SU-DHL-6 (cell line): ENCODE data around the gene CHRNB4.

Experiments
- EZH2phosphoT487 ChIP-seq: fragments of 200-600 bp; sonication (generic), shearing (Covaris generic); conservative IDR thresholded peaks from 2 replicates; pipeline ENCODE4 v1.6.1; 2018; ENCODE audit warnings: mild to moderate bottlenecking, antibody characterized with exemption, low read length, moderate library complexity, mixed read lengths
- TF ChIP-seq, protein P1 (sequence below): fragments of 200-600 bp; sonication (generic); IDR thresholded peaks from one replicate; pipeline ENCODE4 v1.5.1; 2017; ENCODE audit warnings: antibody characterized with exemption, mild to moderate bottlenecking, low read length, moderate library complexity; ENCODE audit not compliant: insufficient read depth, poor library complexity, severe bottlenecking

DNA sequence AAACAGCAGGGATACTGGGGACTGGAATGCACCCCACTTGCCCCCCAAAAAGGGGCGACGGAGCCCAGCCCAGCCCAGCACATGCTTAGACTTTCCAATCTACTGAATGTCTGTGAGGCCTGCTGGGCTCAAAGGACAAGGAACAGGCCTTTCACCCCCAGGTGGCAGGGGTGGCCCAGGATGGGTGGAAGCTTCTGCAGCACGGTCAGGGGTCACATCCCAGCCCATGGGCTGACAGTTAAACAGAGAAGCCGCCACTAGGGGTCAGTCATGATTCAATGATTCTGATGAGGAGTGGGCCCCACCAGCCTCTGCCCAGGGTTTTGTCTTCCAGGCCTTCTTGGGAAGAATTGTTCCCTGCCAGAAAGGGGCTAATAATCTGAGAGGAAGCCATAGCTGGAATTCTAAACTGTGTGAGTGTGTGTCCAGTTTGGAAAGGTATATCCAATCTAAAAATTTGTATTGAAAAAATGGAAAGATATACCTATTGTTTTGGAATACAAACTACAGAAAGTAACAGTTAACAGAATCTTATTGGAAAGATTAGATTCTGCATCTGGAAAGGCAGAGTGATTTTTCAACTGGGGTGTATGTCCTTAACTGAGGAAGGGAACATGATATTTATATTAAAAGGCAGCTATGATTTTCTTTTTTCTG is 2.2 kb downstream of the CHRNB4 start:
- TF ChIP-seq, protein P1, sequence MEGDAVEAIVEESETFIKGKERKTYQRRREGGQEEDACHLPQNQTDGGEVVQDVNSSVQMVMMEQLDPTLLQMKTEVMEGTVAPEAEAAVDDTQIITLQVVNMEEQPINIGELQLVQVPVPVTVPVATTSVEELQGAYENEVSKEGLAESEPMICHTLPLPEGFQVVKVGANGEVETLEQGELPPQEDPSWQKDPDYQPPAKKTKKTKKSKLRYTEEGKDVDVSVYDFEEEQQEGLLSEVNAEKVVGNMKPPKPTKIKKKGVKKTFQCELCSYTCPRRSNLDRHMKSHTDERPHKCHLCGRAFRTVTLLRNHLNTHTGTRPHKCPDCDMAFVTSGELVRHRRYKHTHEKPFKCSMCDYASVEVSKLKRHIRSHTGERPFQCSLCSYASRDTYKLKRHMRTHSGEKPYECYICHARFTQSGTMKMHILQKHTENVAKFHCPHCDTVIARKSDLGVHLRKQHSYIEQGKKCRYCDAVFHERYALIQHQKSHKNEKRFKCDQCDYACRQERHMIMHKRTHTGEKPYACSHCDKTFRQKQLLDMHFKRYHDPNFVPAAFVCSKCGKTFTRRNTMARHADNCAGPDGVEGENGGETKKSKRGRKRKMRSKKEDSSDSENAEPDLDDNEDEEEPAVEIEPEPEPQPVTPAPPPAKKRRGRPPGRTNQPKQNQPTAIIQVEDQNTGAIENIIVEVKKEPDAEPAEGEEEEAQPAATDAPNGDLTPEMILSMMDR, result peak; percentile 64
- TF ChIP-seq EZH2phosphoT487, result no peak
